ENCODE data around the gene NR5A1.
A peak's percentile ranks its signal among the peaks of the same experiment; 100 is the strongest.

NR5A1 gene

GRCh38 chr9:124506931-124507879 lies at the start of gene NR5A1:
Gene NR5A1, minus strand, starts transcription at chr9:124507399. Its CDS starts 4,004 bp downstream, at chr9:124503395.
- DNase-seq = no peak

- DNase-seq = no peak
Measured at GRCh38 chr9:124555043-124555442, 47.8 kb upstream of the NR5A1 start.

- no peak for DNase-seq
Measured at GRCh38 chr9:124553738-124554137, 46.5 kb upstream of the NR5A1 start.

GRCh38 chr9:124552273-124552605 lies 45.0 kb upstream of the NR5A1 start:
- DNase-seq = no peak

GRCh38 chr9:124551472-124552272 lies 44.5 kb upstream of the NR5A1 start:
- peak; percentile 43 for DNase-seq

- DNase-seq = no peak
Measured at GRCh38 chr9:124550072-124550471, 42.9 kb upstream of the NR5A1 start.

GRCh38 chr9:124549016-124549415 lies 41.8 kb upstream of the NR5A1 start:
- no peak for DNase-seq

- DNase-seq = no peak
Measured at GRCh38 chr9:124544535-124544934, 37.3 kb upstream of the NR5A1 start.

GRCh38 chr9:124541824-124542223 lies 34.6 kb upstream of the NR5A1 start:
- no peak for DNase-seq

GRCh38 chr9:124537926-124538325 lies 30.7 kb upstream of the NR5A1 start:
- no peak for DNase-seq

- no peak for DNase-seq
Measured at GRCh38 chr9:124535846-124536245, 28.6 kb upstream of the NR5A1 start.

- DNase-seq = no peak
Measured at GRCh38 chr9:124532897-124533296, 25.7 kb upstream of the NR5A1 start.

GRCh38 chr9:124531115-124531514 lies 23.9 kb upstream of the NR5A1 start:
- no peak for DNase-seq

- no peak for DNase-seq
Measured at GRCh38 chr9:124530246-124530645, 23.0 kb upstream of the NR5A1 start.

- no peak for DNase-seq
Measured at GRCh38 chr9:124527781-124528180, 20.6 kb upstream of the NR5A1 start.

- DNase-seq = no peak
Measured at GRCh38 chr9:124526174-124526573, 19.0 kb upstream of the NR5A1 start.

- no peak for DNase-seq
Measured at GRCh38 chr9:124522121-124523098, 15.2 kb upstream of the NR5A1 start.

GRCh38 chr9:124521142-124521541 lies 13.9 kb upstream of the NR5A1 start:
- no peak for DNase-seq

- no peak for DNase-seq
Measured at GRCh38 chr9:124520206-124520596, 13.0 kb upstream of the NR5A1 start.

GRCh38 chr9:124518116-124518515 lies 10.9 kb upstream of the NR5A1 start:
- DNase-seq = no peak

GRCh38 chr9:124517600-124517999 lies 10.4 kb upstream of the NR5A1 start:
- DNase-seq = no peak

- no peak for DNase-seq
Measured at GRCh38 chr9:124514874-124515273, 7.7 kb upstream of the NR5A1 start.

GRCh38 chr9:124514125-124514524 lies 6.9 kb upstream of the NR5A1 start:
- no peak for DNase-seq
